Coronary artery (tissue), 2 donors: ENCODE results near the gene CALCOCO1.
A peak's percentile ranks its signal among the peaks of the same experiment; 100 is the strongest.

Experiments used
- DNase-seq: peaks from one replicate; pipeline ENCODE4 v3.0.0-alpha.2; 2017; ENCODE audit warnings: low spot score
- H3K27ac ChIP-seq, 2 donors: fragments of 200-600 bp; sonication (generic); one replicate each; pipeline ENCODE4 v1.5.1; 2016 to 2019
- H3K4me3 ChIP-seq: fragments of 200-600 bp; sonication (generic); 2 replicates; pipeline ENCODE4 v1.5.1; 2016; ENCODE audit warnings: mild to moderate bottlenecking, moderate library complexity
- CTCF ChIP-seq: fragments of 200-600 bp; sonication (generic); IDR thresholded peaks from one replicate; pipeline ENCODE4 v1.5.1; 2019; ENCODE audit warnings: antibody characterized with exemption

Gene CALCOCO1

DNA sequence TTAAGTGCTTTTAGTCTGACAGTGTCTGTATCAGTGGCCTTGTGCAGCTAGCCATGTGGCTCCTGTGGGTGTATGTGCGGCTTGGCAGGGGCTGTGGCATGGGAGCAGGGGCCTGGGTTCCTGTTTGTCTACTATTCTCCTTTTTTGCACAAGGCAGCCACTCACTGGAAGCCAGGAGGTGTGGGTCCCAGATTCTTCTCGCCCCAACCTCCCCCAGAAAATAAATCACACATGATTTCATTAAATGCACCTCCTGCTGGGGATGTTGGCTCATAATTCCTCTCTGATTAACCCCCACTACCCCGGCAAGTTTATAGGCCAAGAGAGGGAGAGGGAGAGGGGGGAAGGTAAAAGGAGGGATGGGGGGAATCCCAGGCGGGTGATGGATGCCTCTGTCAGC is 17.6 kb downstream of the CALCOCO1 start:
- no peak for DNase-seq
- Histone ChIP-seq H3K27ac (no peak overlapping the region), H3K4me3 (no peak overlapping the region)
- TF ChIP-seq CTCF = no peak

DNA sequence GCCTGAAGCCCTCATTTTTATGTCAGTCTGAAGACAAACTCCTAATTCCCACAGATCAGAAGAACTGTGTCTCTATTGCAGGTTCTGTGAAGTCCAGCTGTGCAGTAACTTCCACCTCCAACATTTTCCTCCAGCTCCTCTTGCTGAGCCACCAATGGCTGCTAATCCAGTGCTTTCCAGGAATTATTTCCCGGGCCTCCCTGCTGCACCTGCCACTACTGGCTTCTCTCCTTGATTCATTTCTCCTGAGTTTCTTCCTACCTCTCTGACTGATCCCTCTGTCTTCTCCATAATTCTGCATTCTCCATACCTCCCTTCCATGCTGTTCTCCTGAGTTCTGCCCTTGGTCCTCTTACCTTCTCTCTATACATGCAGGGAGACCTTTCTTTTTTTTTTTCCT is 21.2 kb downstream of the CALCOCO1 start:
- no peak for TF ChIP-seq CTCF
- DNase-seq = no peak
- H3K4me3 ChIP-seq = no peak overlapping the region
- no peak overlapping the region for H3K27ac ChIP-seq

GRCh38 chr12:53703756-53704155 is 23.5 kb downstream of the CALCOCO1 start:
- DNase-seq = no peak
- no peak for TF ChIP-seq CTCF
- H3K4me3 ChIP-seq = no peak overlapping the region
- no peak overlapping the region for H3K27ac ChIP-seq

- Histone ChIP-seq H3K4me3 (no peak overlapping the region), H3K27ac (no peak overlapping the region)
- TF ChIP-seq CTCF = peak; percentile 85
- DNase-seq = peak; percentile 85
These were observed 25.6 kb downstream of the CALCOCO1 start for GRCh38 chr12:53701518-53702264.

DNA sequence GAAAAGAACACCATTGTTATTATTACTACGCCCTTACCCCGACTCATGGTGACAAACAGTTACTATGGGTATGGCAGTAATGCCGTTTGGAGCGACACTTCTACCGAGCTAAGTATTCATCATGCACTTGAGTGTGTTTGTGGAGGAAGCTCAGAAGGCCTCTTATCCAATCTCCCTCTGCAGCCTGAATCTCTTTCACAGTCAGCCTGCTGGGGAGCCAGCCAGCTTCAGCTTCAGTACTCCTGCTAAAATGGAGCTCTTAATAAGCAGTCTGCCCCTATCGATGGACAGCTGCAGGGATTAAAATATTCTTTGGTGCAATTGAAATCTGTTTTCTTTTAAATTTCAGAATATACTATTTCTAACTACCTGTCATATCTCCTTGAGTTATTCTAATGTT is 26.7 kb downstream of the CALCOCO1 start:
- Histone ChIP-seq H3K27ac (no peak overlapping the region), H3K4me3 (no peak overlapping the region)
- no peak for DNase-seq
- no peak for TF ChIP-seq CTCF

- Histone ChIP-seq H3K27ac (no peak overlapping the region), H3K4me3 (no peak overlapping the region)
- TF ChIP-seq CTCF = no peak
- DNase-seq = no peak
These were observed 27.6 kb downstream of the CALCOCO1 start for GRCh38 chr12:53699678-53700025.

- no peak overlapping the region for H3K4me3 ChIP-seq
- no peak for TF ChIP-seq CTCF
- no peak overlapping the region for H3K27ac ChIP-seq
- DNase-seq = no peak
These were observed 28.1 kb downstream of the CALCOCO1 start for GRCh38 chr12:53698948-53699677.
